HEK293T (cell line): ENCODE results near the gene DDX20.

Source experiments
- CTCF ChIA-PET: fragments of 350-600 bp; formaldehyde crosslinking; extraction: SDS; loops from one replicate; lab custom pipeline; 2021; ENCODE audit warnings: antibody characterized with exemption, inconsistent platforms; lab: Yijun Ruan, JAX
- POLR2A ChIA-PET: fragments of 350-600 bp; formaldehyde crosslinking; extraction: SDS; loops from one replicate; lab custom pipeline; 2020; ENCODE audit warnings: antibody characterized with exemption, inconsistent platforms; lab: Yijun Ruan, JAX
- DNase-seq: peaks from one replicate; pipeline ENCODE4 v3.0.0; 2012; ENCODE audit warnings: mixed read lengths; ENCODE audit errors: extremely low spot score
- ARNT ChIP-seq: fragments of 450-650 bp; IDR thresholded peaks from 2 replicates; pipeline ENCODE4 v1.6.1; 2017; ENCODE audit warnings: mild to moderate bottlenecking
- BHLHE40 ChIP-seq: fragments of 450-650 bp; IDR thresholded peaks from 2 replicates; pipeline ENCODE4 v1.6.1; 2016; ENCODE audit warnings: mild to moderate bottlenecking, moderate library complexity, borderline replicate concordance
- CTBP1 ChIP-seq: fragments of 450-650 bp; IDR thresholded peaks from 2 replicates; pipeline ENCODE4 v1.6.1; 2016; ENCODE audit warnings: borderline replicate concordance
- ELF4 ChIP-seq: fragments of 450-650 bp; IDR thresholded peaks from 2 replicates; pipeline ENCODE4 v1.6.1; 2017; ENCODE audit warnings: antibody characterized with exemption
- FOXA1 ChIP-seq: fragments of 450-650 bp; IDR thresholded peaks from 2 replicates; pipeline ENCODE4 v1.6.1; 2016; ENCODE audit warnings: mild to moderate bottlenecking
- FOXK2 ChIP-seq: fragments of 450-650 bp; IDR thresholded peaks from 2 replicates; pipeline ENCODE4 v1.6.1; 2016; ENCODE audit warnings: mild to moderate bottlenecking
- FOXM1 ChIP-seq: fragments of 450-650 bp; IDR thresholded peaks from 2 replicates; pipeline ENCODE4 v1.6.1; 2017; ENCODE audit warnings: mild to moderate bottlenecking, borderline replicate concordance
- HDGF ChIP-seq: fragments of 450-650 bp; IDR thresholded peaks from 2 replicates; pipeline ENCODE4 v1.6.1; 2017; ENCODE audit warnings: antibody characterized with exemption, borderline replicate concordance
- L3MBTL2 ChIP-seq: fragments of 450-650 bp; conservative IDR thresholded peaks from 2 replicates; pipeline ENCODE4 v1.6.1; 2016; ENCODE audit warnings: mild to moderate bottlenecking
- LEF1 ChIP-seq: fragments of 450-650 bp; IDR thresholded peaks from 2 replicates; pipeline ENCODE4 v1.6.1; 2017; ENCODE audit warnings: mild to moderate bottlenecking, borderline replicate concordance
- NFRKB ChIP-seq: fragments of 450-650 bp; IDR thresholded peaks from 2 replicates; pipeline ENCODE4 v1.6.1; 2016; ENCODE audit warnings: mild to moderate bottlenecking, moderate library complexity
- SP1 ChIP-seq: fragments of 450-650 bp; IDR thresholded peaks from 2 replicates; pipeline ENCODE4 v1.6.1; 2017
- SUZ12 ChIP-seq: fragments of 450-650 bp; IDR thresholded peaks from 2 replicates; pipeline ENCODE4 v1.6.1; 2016; ENCODE audit warnings: mild to moderate bottlenecking
- TARDBP ChIP-seq: fragments of 450-650 bp; IDR thresholded peaks from 2 replicates; pipeline ENCODE4 v1.6.1; 2016
- ZNF384 ChIP-seq: fragments of 450-650 bp; IDR thresholded peaks from 2 replicates; pipeline ENCODE4 v1.6.1; 2016
- TF ChIP-seq, protein P1 (sequence below): fragments of 450-650 bp; IDR thresholded peaks from 2 replicates; pipeline ENCODE4 v1.6.1; 2016

DDX20 gene

DNA sequence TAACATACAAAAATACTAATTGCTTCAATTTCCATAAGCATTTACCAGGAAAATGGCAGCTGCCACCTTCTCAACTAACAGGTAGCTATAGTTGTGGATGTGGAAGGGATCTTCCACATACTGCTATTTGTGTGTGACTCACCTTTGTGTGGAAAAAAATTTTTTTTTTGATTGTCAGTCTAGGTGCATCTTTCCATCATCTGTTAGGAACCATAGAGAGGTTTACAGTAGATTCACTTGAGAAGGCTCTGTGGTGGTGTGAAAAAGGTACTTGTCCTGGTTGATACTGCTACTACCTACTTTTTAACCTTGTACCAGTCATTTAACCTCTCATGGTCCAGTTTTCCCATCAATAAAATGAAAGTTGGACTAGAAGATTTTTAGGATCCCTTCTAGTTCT lies 12.9 kb downstream of the DDX20 start:
- TF ChIP-seq, protein P1, sequence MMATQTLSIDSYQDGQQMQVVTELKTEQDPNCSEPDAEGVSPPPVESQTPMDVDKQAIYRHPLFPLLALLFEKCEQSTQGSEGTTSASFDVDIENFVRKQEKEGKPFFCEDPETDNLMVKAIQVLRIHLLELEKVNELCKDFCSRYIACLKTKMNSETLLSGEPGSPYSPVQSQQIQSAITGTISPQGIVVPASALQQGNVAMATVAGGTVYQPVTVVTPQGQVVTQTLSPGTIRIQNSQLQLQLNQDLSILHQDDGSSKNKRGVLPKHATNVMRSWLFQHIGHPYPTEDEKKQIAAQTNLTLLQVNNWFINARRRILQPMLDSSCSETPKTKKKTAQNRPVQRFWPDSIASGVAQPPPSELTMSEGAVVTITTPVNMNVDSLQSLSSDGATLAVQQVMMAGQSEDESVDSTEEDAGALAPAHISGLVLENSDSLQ, result no peak
- TF ChIP-seq BHLHE40 (no peak), NFRKB (no peak), HDGF (no peak)
- ChIA-PET POLR2A (interaction anchor here (1.1 kb wide), 2 partner anchors 14 to 34 kb away, joined by 3 read pairs; no protein-coding TSS in a partner anchor), CTCF (interaction anchor here (1.2 to 4.1 kb wide), 6 partner anchors 8 to 287 kb away, joined by 3 to 28 read pairs (median 6); partner anchors contain the start of genes ADORA3 and TMIGD3)
- no peak for DNase-seq

DNA sequence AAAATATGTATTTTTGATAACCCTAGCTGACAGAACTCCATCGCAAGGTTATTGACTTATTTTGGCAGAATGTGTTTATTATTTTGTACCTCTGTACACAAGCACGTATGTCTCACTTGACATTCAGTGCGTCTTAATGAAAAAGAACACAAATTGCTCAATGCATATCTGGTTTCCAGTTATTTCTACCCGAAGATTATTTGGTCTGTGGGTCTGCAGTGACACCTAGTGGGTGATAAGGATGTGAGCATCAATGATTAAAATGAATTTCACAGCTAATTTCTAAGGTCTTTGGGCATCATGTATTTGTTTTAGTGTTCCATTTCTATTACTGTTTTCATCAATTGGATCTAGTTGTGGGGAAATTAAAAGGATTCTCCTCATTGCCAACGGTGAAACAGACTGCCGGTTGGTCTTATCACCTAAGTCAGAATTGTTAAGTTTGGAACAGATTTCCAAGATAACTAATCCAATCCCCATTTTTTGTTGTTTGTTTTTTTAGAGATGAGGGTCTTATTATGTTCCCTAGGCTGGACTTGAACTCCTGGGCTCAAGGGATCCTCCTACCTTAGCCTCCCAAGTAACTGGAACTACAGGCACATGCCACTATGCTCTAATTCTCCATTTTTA lies 13.9 kb downstream of the DDX20 start:
- DNase-seq, result peak; percentile 62
- POLR2A ChIA-PET, result interaction anchor here (0.6 kb wide), 1 partner anchor 957 kb away, joined by 3 read pairs; no protein-coding TSS in a partner anchor
- TF ChIP-seq FOXK2 (no peak), HDGF (no peak), FOXA1 (no peak), SP1 (no peak), CTBP1 (no peak), ELF4 (no peak), FOXM1 (no peak), TARDBP (no peak), BHLHE40 (no peak), ZNF384 (no peak), NFRKB (no peak), L3MBTL2 (no peak), LEF1 (no peak), SUZ12 (no peak), ARNT (no peak)
- TF ChIP-seq, protein P1, result no peak
- CTCF ChIA-PET, result interaction anchor here (0.6 to 4.1 kb wide), 7 partner anchors 9 to 885 kb away, joined by 3 to 28 read pairs (median 4); no protein-coding TSS in a partner anchor

DNA sequence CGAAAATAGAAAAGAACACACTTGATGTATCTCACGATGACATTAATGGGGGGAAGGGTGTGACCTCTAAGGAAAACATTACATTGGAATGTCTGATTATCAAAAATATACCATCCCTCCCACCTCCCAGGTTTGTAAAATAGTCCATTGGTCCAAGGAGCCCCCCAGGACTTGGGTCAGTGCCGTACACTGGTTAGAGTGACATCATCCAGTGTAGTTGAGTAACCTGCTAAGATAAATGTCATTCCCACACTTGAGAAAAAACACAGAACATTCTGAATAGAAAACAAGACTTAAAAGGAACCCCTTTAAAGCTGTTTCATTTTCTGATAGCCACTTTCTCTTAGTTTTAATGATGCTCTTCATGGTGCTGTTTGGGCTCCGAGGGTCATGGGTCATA lies 15.2 kb downstream of the DDX20 start:
- ChIA-PET CTCF (interaction anchor here (1.5 kb wide), 1 partner anchor 289 kb away, joined by 4 read pairs; no protein-coding TSS in a partner anchor), POLR2A (interaction anchor here (1.0 kb wide), 1 partner anchor 14 kb away, joined by 3 read pairs; no protein-coding TSS in a partner anchor)
- TF ChIP-seq LEF1 (no peak), FOXM1 (no peak), TARDBP (no peak), FOXK2 (no peak), FOXA1 (no peak), ZNF384 (no peak), NFRKB (no peak), ARNT (no peak), ELF4 (no peak), L3MBTL2 (no peak), BHLHE40 (no peak), HDGF (no peak), SUZ12 (no peak), SP1 (no peak), CTBP1 (no peak)
- TF ChIP-seq, protein P1, result no peak
- DNase-seq, result no peak

DNA sequence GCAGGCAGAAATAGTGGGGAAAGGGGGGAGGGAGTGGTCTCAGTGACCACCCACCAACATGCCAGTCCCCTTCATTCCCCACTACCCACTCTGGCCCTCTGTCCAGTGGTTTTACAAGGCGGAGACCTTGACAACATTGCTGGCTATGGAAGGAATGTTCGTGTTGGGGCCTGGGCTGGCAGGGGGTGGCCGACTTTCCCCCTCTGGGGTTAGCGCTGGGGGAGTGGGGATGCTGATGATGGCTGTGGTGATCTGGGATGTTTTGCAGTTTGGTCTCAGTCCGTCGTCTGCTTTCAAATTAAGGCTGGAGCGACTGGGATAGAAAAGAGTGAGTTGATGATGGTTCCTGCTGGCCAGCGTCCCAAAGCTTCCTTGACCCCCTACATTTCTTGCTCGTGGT lies 20.3 kb downstream of the DDX20 start:
- ChIA-PET CTCF (no interaction called here), POLR2A (no interaction called here)
- no peak for DNase-seq
- TF ChIP-seq SP1 (no peak), FOXK2 (no peak), ARNT (no peak), HDGF (no peak), CTBP1 (no peak), BHLHE40 (no peak), SUZ12 (no peak), NFRKB (no peak), FOXM1 (no peak), ZNF384 (no peak), TARDBP (no peak), FOXA1 (no peak), ELF4 (no peak), LEF1 (no peak), L3MBTL2 (no peak)
- TF ChIP-seq, protein P1, result no peak

DNA sequence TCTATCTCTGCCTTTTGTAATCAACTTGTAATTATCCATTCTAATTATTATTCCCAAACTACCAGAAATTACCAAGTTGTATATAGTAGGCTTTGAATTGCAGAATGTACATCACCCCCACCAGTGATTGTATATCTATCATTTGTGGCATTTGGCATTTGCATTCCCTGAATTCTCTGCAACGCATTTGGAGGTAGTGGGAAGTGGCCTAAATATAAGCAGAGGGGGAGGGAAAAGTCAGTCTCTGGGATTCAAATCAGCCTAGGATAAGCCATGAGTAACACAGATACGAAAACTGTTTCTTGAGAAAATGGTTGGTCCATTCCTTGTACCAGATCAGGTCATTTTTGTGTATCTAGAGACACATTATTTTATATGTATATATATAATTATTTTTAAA lies 20.7 kb downstream of the DDX20 start:
- no peak for DNase-seq
- CTCF ChIA-PET, result no interaction called here
- no peak for TF ChIP-seq FOXA1
- TF ChIP-seq BHLHE40, result no peak
- no peak for TF ChIP-seq ELF4
- no peak for TF ChIP-seq ARNT
- no peak for TF ChIP-seq HDGF
- TF ChIP-seq SP1, result no peak
- no peak for TF ChIP-seq FOXM1
- TF ChIP-seq TARDBP, result no peak
- TF ChIP-seq, protein P1, result no peak
- no peak for TF ChIP-seq CTBP1
- POLR2A ChIA-PET, result no interaction called here
